ENCODE measurements around the gene PKD1L1. TPM values are rescaled to one million over a fixed set of nuclear protein-coding genes. Genes with fewer than 3 reads are reported as not detected.

PKD1L1 gene
- total RNA-seq, 2 experiments from 2014 or later, result 0.08 to 0.11 TPM

GRCh38 chr7:47788083-47788482, 160.2 kb downstream of the PKD1L1 start:
- no peak for ATAC-seq
- H3K4me1 Mint-ChIP-seq (ENCODE audit: low read depth), result no peaks in the 10 kb centered on the region
- no peaks in the 10 kb centered on the region for H3K36me3 Mint-ChIP-seq (ENCODE audit: low read depth)
- ChIA-PET CTCF (interaction anchor here (2.0 kb wide), 1 partner anchor 31 kb away, joined by 6 read pairs; no protein-coding TSS in a partner anchor), POLR2A (no interaction called here)
- no peaks in the 10 kb centered on the region for H3K27me3 Mint-ChIP-seq (ENCODE audit: low read depth)
- H3K4me3 Mint-ChIP-seq, result no peak overlapping the region
- DNase-seq, result no peak
- no peak overlapping the region for H3K27ac Mint-ChIP-seq
- no peaks in the 10 kb centered on the region for H3K9me3 Mint-ChIP-seq (ENCODE audit: insufficient read depth)

- no peak overlapping the region for H3K4me3 Mint-ChIP-seq
- no peaks in the 10 kb centered on the region for H3K36me3 Mint-ChIP-seq (ENCODE audit: low read depth)
- ChIA-PET POLR2A (no interaction called here), CTCF (interaction anchor here (2.0 kb wide), 1 partner anchor 32 kb away, joined by 6 read pairs; no protein-coding TSS in a partner anchor)
- no peaks in the 10 kb centered on the region for H3K4me1 Mint-ChIP-seq (ENCODE audit: low read depth)
- ATAC-seq, result no peak
- no peaks in the 10 kb centered on the region for H3K9me3 Mint-ChIP-seq (ENCODE audit: insufficient read depth)
- no peak overlapping the region for H3K27ac Mint-ChIP-seq
- no peak for DNase-seq
- H3K27me3 Mint-ChIP-seq (ENCODE audit: low read depth), result no peaks in the 10 kb centered on the region
Measured at GRCh38 chr7:47787249-47788069, 160.8 kb downstream of the PKD1L1 start.

- H3K27ac Mint-ChIP-seq, result no peak overlapping the region
- no peaks in the 10 kb centered on the region for H3K36me3 Mint-ChIP-seq (ENCODE audit: low read depth)
- ChIA-PET POLR2A (no interaction called here), CTCF (interaction anchor here (2.0 kb wide), 1 partner anchor 33 kb away, joined by 6 read pairs; no protein-coding TSS in a partner anchor)
- no peak overlapping the region for H3K4me3 Mint-ChIP-seq
- no peaks in the 10 kb centered on the region for H3K4me1 Mint-ChIP-seq (ENCODE audit: low read depth)
- ATAC-seq (no peak), DNase-seq (no peak)
- H3K9me3 Mint-ChIP-seq (ENCODE audit: insufficient read depth), result no peaks in the 10 kb centered on the region
- H3K27me3 Mint-ChIP-seq (ENCODE audit: low read depth), result no peaks in the 10 kb centered on the region
Measured at GRCh38 chr7:47786557-47787248, 161.6 kb downstream of the PKD1L1 start.

GRCh38 chr7:47785923-47786556, 162.2 kb downstream of the PKD1L1 start:
- Mint-ChIP-seq H3K27me3 (ENCODE audit: low read depth) (no peaks in the 10 kb centered on the region), H3K36me3 (ENCODE audit: low read depth) (no peaks in the 10 kb centered on the region), H3K9me3 (ENCODE audit: insufficient read depth) (no peaks in the 10 kb centered on the region), H3K4me1 (ENCODE audit: low read depth) (no peaks in the 10 kb centered on the region), H3K27ac (no peak overlapping the region), H3K4me3 (no peak overlapping the region)
- no peak for DNase-seq
- CTCF ChIA-PET, result interaction anchor here (2.0 kb wide), 1 partner anchor 33 kb away, joined by 6 read pairs; no protein-coding TSS in a partner anchor
- no peak for ATAC-seq
- POLR2A ChIA-PET, result no interaction called here

- ChIA-PET POLR2A (no interaction called here), CTCF (no interaction called here)
- DNase-seq (no peak), ATAC-seq (no peak)
- Mint-ChIP-seq H3K36me3 (ENCODE audit: low read depth) (no peaks in the 10 kb centered on the region), H3K4me1 (ENCODE audit: low read depth) (no peaks in the 10 kb centered on the region), H3K27ac (no peak overlapping the region), H3K4me3 (no peak overlapping the region), H3K27me3 (ENCODE audit: low read depth) (no peaks in the 10 kb centered on the region), H3K9me3 (ENCODE audit: insufficient read depth) (no peaks in the 10 kb centered on the region)
Measured at GRCh38 chr7:47783456-47784223, 164.6 kb downstream of the PKD1L1 start.

- ChIA-PET CTCF (no interaction called here), POLR2A (no interaction called here)
- Mint-ChIP-seq H3K27ac (no peak overlapping the region), H3K36me3 (ENCODE audit: low read depth) (no peaks in the 10 kb centered on the region), H3K4me1 (ENCODE audit: low read depth) (no peaks in the 10 kb centered on the region), H3K9me3 (ENCODE audit: insufficient read depth) (no peaks in the 10 kb centered on the region), H3K4me3 (no peak overlapping the region), H3K27me3 (ENCODE audit: low read depth) (no peaks in the 10 kb centered on the region)
- ATAC-seq (no peak), DNase-seq (no peak)
Measured at GRCh38 chr7:47782792-47783191, 165.5 kb downstream of the PKD1L1 start.

- ATAC-seq (no peak), DNase-seq (no peak)
- Mint-ChIP-seq H3K27ac (no peak overlapping the region), H3K36me3 (ENCODE audit: low read depth) (no peaks in the 10 kb centered on the region), H3K27me3 (ENCODE audit: low read depth) (no peaks in the 10 kb centered on the region), H3K4me3 (no peak overlapping the region), H3K4me1 (ENCODE audit: low read depth) (no peaks in the 10 kb centered on the region), H3K9me3 (ENCODE audit: insufficient read depth) (no peaks in the 10 kb centered on the region)
- ChIA-PET CTCF (no interaction called here), POLR2A (no interaction called here)
Measured at GRCh38 chr7:47782022-47782421, 166.2 kb downstream of the PKD1L1 start.

GRCh38 chr7:47780555-47780954, 167.7 kb downstream of the PKD1L1 start:
- CTCF ChIA-PET, result no interaction called here
- no peaks in the 10 kb centered on the region for H3K36me3 Mint-ChIP-seq (ENCODE audit: low read depth)
- no peak overlapping the region for H3K27ac Mint-ChIP-seq
- POLR2A ChIA-PET, result no interaction called here
- ATAC-seq, result no peak
- no peaks in the 10 kb centered on the region for H3K9me3 Mint-ChIP-seq (ENCODE audit: insufficient read depth)
- no peak overlapping the region for H3K4me3 Mint-ChIP-seq
- no peaks in the 10 kb centered on the region for H3K27me3 Mint-ChIP-seq (ENCODE audit: low read depth)
- DNase-seq, result no peak
- no peaks in the 10 kb centered on the region for H3K4me1 Mint-ChIP-seq (ENCODE audit: low read depth)

GRCh38 chr7:47779341-47779771, 168.9 kb downstream of the PKD1L1 start:
- Mint-ChIP-seq H3K4me1 (ENCODE audit: low read depth) (no peaks in the 10 kb centered on the region), H3K27me3 (ENCODE audit: low read depth) (no peaks in the 10 kb centered on the region), H3K9me3 (ENCODE audit: insufficient read depth) (no peaks in the 10 kb centered on the region), H3K36me3 (ENCODE audit: low read depth) (no peaks in the 10 kb centered on the region), H3K27ac (no peak overlapping the region), H3K4me3 (no peak overlapping the region)
- CTCF ChIA-PET, result no interaction called here
- POLR2A ChIA-PET, result no interaction called here
- DNase-seq, result no peak
- ATAC-seq, result no peak

- no peak overlapping the region for H3K4me3 Mint-ChIP-seq
- H3K27ac Mint-ChIP-seq, result no peak overlapping the region
- H3K36me3 Mint-ChIP-seq (ENCODE audit: low read depth), result no peaks in the 10 kb centered on the region
- CTCF ChIA-PET, result no interaction called here
- ATAC-seq (no peak), DNase-seq (no peak)
- no peaks in the 10 kb centered on the region for H3K4me1 Mint-ChIP-seq (ENCODE audit: low read depth)
- POLR2A ChIA-PET, result no interaction called here
- H3K9me3 Mint-ChIP-seq (ENCODE audit: insufficient read depth), result no peaks in the 10 kb centered on the region
- no peaks in the 10 kb centered on the region for H3K27me3 Mint-ChIP-seq (ENCODE audit: low read depth)
Measured at GRCh38 chr7:47778153-47778661, 170.1 kb downstream of the PKD1L1 start.

GRCh38 chr7:47777531-47778152, 170.6 kb downstream of the PKD1L1 start:
- H3K9me3 Mint-ChIP-seq (ENCODE audit: insufficient read depth), result no peaks in the 10 kb centered on the region
- CTCF ChIA-PET, result no interaction called here
- POLR2A ChIA-PET, result no interaction called here

More at GRCh38 chr7:47777531-47778152, 170.6 kb downstream of the PKD1L1 start:
- no peak overlapping the region for H3K4me3 Mint-ChIP-seq
- no peak for ATAC-seq
- DNase-seq, result no peak
- no peak overlapping the region for H3K27ac Mint-ChIP-seq
- H3K4me1 Mint-ChIP-seq (ENCODE audit: low read depth), result no peaks in the 10 kb centered on the region
- H3K36me3 Mint-ChIP-seq (ENCODE audit: low read depth), result no peaks in the 10 kb centered on the region
- no peaks in the 10 kb centered on the region for H3K27me3 Mint-ChIP-seq (ENCODE audit: low read depth)
